ENCODE measurements around the gene CUL3. TPM values are rescaled to one million over a fixed set of nuclear protein-coding genes. Genes with fewer than 3 reads are reported as not detected.

CUL3 gene
- total RNA-seq, 1 donor from 2014 or later, result 65.3 TPM

- Histone ChIP-seq H3K9me3 (no peaks in the 10 kb centered on the region), H3K36me3 (no peaks in the 10 kb centered on the region), H3K27me3 (no peaks in the 10 kb centered on the region), H3K27ac (no peak overlapping the region), H3K4me3 (no peak overlapping the region), H3K4me1 (peaks cover 24% of the 10 kb centered on the region)
- no peak for DNase-seq (ENCODE audit: extremely low spot score in 2 of 2)
- intact Hi-C loops (cut with DNase I), result no loop called here
- TF ChIP-seq CTCF (IDR thresholded peaks at IDR 0.05) (no peak), POLR2A (IDR thresholded peaks at IDR 0.05) (no peak), POLR2AphosphoS5 (IDR thresholded peaks at IDR 0.05; ENCODE audit: insufficient read depth in 1 of 2, low read depth in 1 of 2) (no peak)
Observed at GRCh38 chr2:224557610-224558009, 27.6 kb downstream of the CUL3 start.

GRCh38 chr2:224556381-224556780, 28.8 kb downstream of the CUL3 start:
- H3K36me3 ChIP-seq, result no peaks in the 10 kb centered on the region
- peaks cover 12% of the 10 kb centered on the region for H3K4me1 ChIP-seq
- intact Hi-C loops (cut with DNase I), result no loop called here
- H3K9me3 ChIP-seq, result no peaks in the 10 kb centered on the region
- no peak overlapping the region for H3K4me3 ChIP-seq
- no peaks in the 10 kb centered on the region for H3K27me3 ChIP-seq
- no peak for DNase-seq (ENCODE audit: extremely low spot score in 2 of 2)
- TF ChIP-seq POLR2A (IDR thresholded peaks at IDR 0.05) (no peak), CTCF (IDR thresholded peaks at IDR 0.05) (no peak), POLR2AphosphoS5 (IDR thresholded peaks at IDR 0.05; ENCODE audit: insufficient read depth in 1 of 2, low read depth in 1 of 2) (no peak)
- no peak overlapping the region for H3K27ac ChIP-seq

- no peak for DNase-seq (ENCODE audit: extremely low spot score in 2 of 2)
- Histone ChIP-seq H3K9me3 (no peaks in the 10 kb centered on the region), H3K27me3 (no peaks in the 10 kb centered on the region), H3K4me1 (peaks cover 7% of the 10 kb centered on the region), H3K4me3 (no peak overlapping the region), H3K27ac (no peak overlapping the region), H3K36me3 (no peaks in the 10 kb centered on the region)
- intact Hi-C loops (cut with DNase I), result no loop called here
- TF ChIP-seq POLR2AphosphoS5 (IDR thresholded peaks at IDR 0.05; ENCODE audit: insufficient read depth in 1 of 2, low read depth in 1 of 2) (no peak), CTCF (IDR thresholded peaks at IDR 0.05) (no peak), POLR2A (IDR thresholded peaks at IDR 0.05) (no peak)
Observed at GRCh38 chr2:224555823-224556366, 29.3 kb downstream of the CUL3 start.

- TF ChIP-seq POLR2AphosphoS5 (IDR thresholded peaks at IDR 0.05; ENCODE audit: insufficient read depth in 1 of 2, low read depth in 1 of 2), result no peak
- no peak for TF ChIP-seq POLR2A (IDR thresholded peaks at IDR 0.05)
- Histone ChIP-seq H3K4me1 (no peaks in the 10 kb centered on the region), H3K4me3 (no peak overlapping the region), H3K27ac (no peak overlapping the region), H3K36me3 (no peaks in the 10 kb centered on the region), H3K9me3 (no peaks in the 10 kb centered on the region), H3K27me3 (no peaks in the 10 kb centered on the region)
- intact Hi-C loops (cut with DNase I), result no loop called here
- DNase-seq (ENCODE audit: extremely low spot score in 2 of 2), result no peak
Observed at GRCh38 chr2:224552771-224553170, 32.4 kb downstream of the CUL3 start.

GRCh38 chr2:224551693-224552092, 33.5 kb downstream of the CUL3 start:
- TF ChIP-seq POLR2AphosphoS5 (IDR thresholded peaks at IDR 0.05; ENCODE audit: insufficient read depth in 1 of 2, low read depth in 1 of 2) (no peak), POLR2A (IDR thresholded peaks at IDR 0.05) (no peak), CTCF (IDR thresholded peaks at IDR 0.05) (no peak)
- H3K27me3 ChIP-seq, result no peaks in the 10 kb centered on the region
- no peaks in the 10 kb centered on the region for H3K9me3 ChIP-seq
- intact Hi-C loops (cut with DNase I), result no loop called here
- no peak overlapping the region for H3K27ac ChIP-seq
- no peak for DNase-seq (ENCODE audit: extremely low spot score in 2 of 2)
- peaks cover 5% of the 10 kb centered on the region for H3K4me1 ChIP-seq
- H3K4me3 ChIP-seq, result no peak overlapping the region
- no peaks in the 10 kb centered on the region for H3K36me3 ChIP-seq

All from vagina (tissue), 2 donors.